Endodermal cell (in vitro differentiated cells): Measurements from ENCODE around the gene C3orf70. TPM values are rescaled to one million over a fixed set of nuclear protein-coding genes. Genes with fewer than 3 reads are reported as not detected.

Experiments used
- DNase-seq: peaks from one replicate; pipeline ENCODE4 v3.0.0-alpha.2; 2017
- H3K27ac ChIP-seq: 2 replicates; pipeline ENCODE4 v1.5.1; 2013; ENCODE audit warnings: mild to moderate bottlenecking, low read depth, low read length, moderate library complexity
- H3K27me3 ChIP-seq: 2 replicates; pipeline ENCODE4 v1.6.1; 2013; ENCODE audit warnings: mild to moderate bottlenecking, low read length, moderate library complexity; ENCODE audit not compliant: insufficient read depth, control insufficient read depth, poor library complexity, severe bottlenecking
- H3K36me3 ChIP-seq: 2 replicates; pipeline ENCODE4 v1.7.0; 2013; ENCODE audit warnings: mild to moderate bottlenecking, low read length, moderate library complexity; ENCODE audit not compliant: control insufficient read depth, insufficient read depth
- H3K4me1 ChIP-seq: one replicate; pipeline ENCODE4 v1.7.0; 2013; ENCODE audit warnings: low read length; ENCODE audit not compliant: control insufficient read depth, insufficient read depth
- H3K4me3 ChIP-seq: 2 replicates; pipeline ENCODE4 v1.5.1; 2013; ENCODE audit warnings: mild to moderate bottlenecking, low read length, moderate library complexity
- H3K9ac ChIP-seq: 2 replicates; pipeline ENCODE4 v1.6.1; 2013; ENCODE audit warnings: mild to moderate bottlenecking, low read length, moderate library complexity; ENCODE audit not compliant: poor library complexity, severe bottlenecking; ENCODE audit errors: extremely low read depth
- H3K9me3 ChIP-seq: 2 replicates; pipeline ENCODE4 v1.6.1; 2013; ENCODE audit warnings: mild to moderate bottlenecking, low read length, moderate library complexity; ENCODE audit not compliant: control insufficient read depth
- H3K27ac Mint-ChIP-seq: 2 replicates; pipeline ENCODE4 v1.8.0; 2020; ENCODE audit warnings: mixed read lengths
- H3K27me3 Mint-ChIP-seq: 2 replicates; pipeline ENCODE4 v1.8.0; 2021; ENCODE audit warnings: mild to moderate bottlenecking, mixed read lengths; ENCODE audit not compliant: insufficient read depth
- H3K36me3 Mint-ChIP-seq: 2 replicates; pipeline ENCODE4 v1.8.0; 2020; ENCODE audit warnings: low read depth, mixed read lengths
- H3K4me1 Mint-ChIP-seq: 2 replicates; pipeline ENCODE4 v1.8.0; 2020; ENCODE audit warnings: mixed read lengths
- H3K4me3 Mint-ChIP-seq: 2 replicates; pipeline ENCODE4 v1.8.0; 2020; ENCODE audit warnings: mild to moderate bottlenecking, moderate library complexity, mixed read lengths
- H3K9me3 Mint-ChIP-seq: 2 replicates; pipeline ENCODE4 v1.8.0; 2020; ENCODE audit warnings: mild to moderate bottlenecking, mixed read lengths
- CTCF ChIP-seq: fragments of 200-600 bp; sonication (generic); conservative IDR thresholded peaks from 2 replicates; pipeline ENCODE4 v1.5.0; 2021; ENCODE audit warnings: antibody characterized with exemption, mild to moderate bottlenecking
- WGBS, 2 experiments: methylation state at CpG; one replicate each; pipeline versions ENCODE4 v1.1.5 to v1.1.7; 2013; ENCODE audit warnings: missing lambda C conversion rate in 2 of 2, mixed read lengths in 1 of 2; ENCODE audit not compliant: insufficient coverage in 1 of 2, insufficient read length in 1 of 2; 5-methylcytosine and 5-hydroxymethylcytosine counted together
- total RNA-seq, 2 donors: library from RNA; stranded (reverse); fragmentation: NEBNext Ultra II Directional in 1 of 2; extraction: Animal tissue kit (Norgen Biotek cat#: 25700) in 1 of 2; gene quantifications; 2 replicates in 1 of 2; 3 replicates in 1 of 2; pipeline ENCODE4 v1.2.1, GENCODE V29; 2021

Gene C3orf70
- total RNA-seq, 2 donors from 2014 or later = 0.88 to 5.0 TPM

GRCh38 chr3:185071287-185071800 is 81.5 kb downstream of the C3orf70 start:
- Mint-ChIP-seq H3K9me3 (no peaks in the 10 kb centered on the region), H3K27me3 (no peaks in the 10 kb centered on the region), H3K27ac (no peak overlapping the region), H3K4me3 (no peak overlapping the region), H3K36me3 (no peaks in the 10 kb centered on the region), H3K4me1 (peaks cover 1% of the 10 kb centered on the region)
- no peaks in the 10 kb centered on the region for H3K9me3 ChIP-seq
- no peaks in the 10 kb centered on the region for H3K27me3 ChIP-seq
- no peak for DNase-seq
- no peak overlapping the region for H3K9ac ChIP-seq
- TF ChIP-seq CTCF = no peak
- H3K4me3 ChIP-seq = no peak overlapping the region
- no peaks in the 10 kb centered on the region for H3K36me3 ChIP-seq
- no peak overlapping the region for H3K27ac ChIP-seq
- H3K4me1 ChIP-seq = no peaks in the 10 kb centered on the region
- 81 to 86% methylated on average over 7 of the region's 7 CpGs for WGBS, 2 experiments

GRCh38 chr3:185070491-185071286 is 82.2 kb downstream of the C3orf70 start:
- 86 to 93% methylated on average over 13 to 22 of the region's 22 CpGs for WGBS, 2 experiments
- no peaks in the 10 kb centered on the region for H3K36me3 Mint-ChIP-seq
- no peaks in the 10 kb centered on the region for H3K4me1 ChIP-seq

More at GRCh38 chr3:185070491-185071286, 82.2 kb downstream of the C3orf70 start:
- Histone ChIP-seq H3K4me3 (no peak overlapping the region), H3K36me3 (no peaks in the 10 kb centered on the region), H3K9me3 (no peaks in the 10 kb centered on the region), H3K27me3 (no peaks in the 10 kb centered on the region), H3K9ac (no peak overlapping the region), H3K27ac (no peak overlapping the region)
- Mint-ChIP-seq H3K4me1 (peaks cover 1% of the 10 kb centered on the region), H3K9me3 (no peaks in the 10 kb centered on the region), H3K27me3 (no peaks in the 10 kb centered on the region), H3K27ac (peak overlapping the region; percentile 53), H3K4me3 (no peak overlapping the region)
- peak; percentile 74 for TF ChIP-seq CTCF
- peak; percentile 90 for DNase-seq
